Activated T-cell treated with anti-CD3 and anti-CD28 coated beads, Interleukin-2, amount 50 U/mL, for 72 hours (primary cell): ENCODE data around the gene GRIN2C. TPM values are rescaled to one million over a fixed set of nuclear protein-coding genes. Genes with fewer than 3 reads are reported as not detected.

Experiments used
- ATAC-seq, 2 donors: fragments of 150-1000 bp; cut with Tn5 transposase; replicated peaks in 1 of 2; 2 replicates each; pipeline ENCODE4 v1.10.0; 2021; ENCODE audit warnings: moderate library complexity in 2 of 2, mild to moderate bottlenecking in 1 of 2
- DNase-seq, 2 donors: peaks; one replicate each; pipeline ENCODE4 v3.0.0; 2021 to 2022; ENCODE audit warnings: mixed read lengths in 1 of 2
- H3K27ac Mint-ChIP-seq: one replicate; pipeline ENCODE4 v1.8.0; 2022; ENCODE audit warnings: mild to moderate bottlenecking, moderate library complexity, mixed read lengths
- H3K27me3 Mint-ChIP-seq: one replicate; pipeline ENCODE4 v1.8.0; 2022; ENCODE audit warnings: low read depth, mixed read lengths
- H3K36me3 Mint-ChIP-seq, 2 donors: one replicate each; pipeline ENCODE4 v1.8.0; 2022; ENCODE audit warnings: mixed read lengths in 2 of 2, mild to moderate bottlenecking in 1 of 2; ENCODE audit not compliant: insufficient read depth in 2 of 2
- H3K4me1 Mint-ChIP-seq: one replicate; pipeline ENCODE4 v1.8.0; 2022; ENCODE audit warnings: low read depth, mixed read lengths
- H3K4me3 Mint-ChIP-seq, 2 donors: one replicate each; pipeline ENCODE4 v1.8.0; 2022; ENCODE audit warnings: mild to moderate bottlenecking in 2 of 2, mixed read lengths in 2 of 2, moderate library complexity in 2 of 2
- H3K9me3 Mint-ChIP-seq, 2 donors: one replicate each; pipeline ENCODE4 v1.8.0; 2022; ENCODE audit warnings: mixed read lengths in 2 of 2
- total RNA-seq, 2 donors: library from RNA; stranded (reverse); gene quantifications; one replicate each; pipeline ENCODE4 v1.2.3, GENCODE V29; 2022

GRIN2C gene
- total RNA-seq, 2 donors from 2014 or later = 0.14 to 0.37 TPM

- Mint-ChIP-seq H3K36me3 (no peaks in the 10 kb centered on the region), H3K27me3 (peaks cover 78% of the 10 kb centered on the region), H3K9me3 (no peaks in the 10 kb centered on the region), H3K27ac (no peak overlapping the region), H3K4me1 (peaks cover 9% of the 10 kb centered on the region), H3K4me3 (no peak overlapping the region)
- no peak for ATAC-seq
- no peak for DNase-seq
These were observed 3.6 kb downstream of the GRIN2C start for GRCh38 chr17:74856112-74856511.

GRCh38 chr17:74855323-74855722, 4.4 kb downstream of the GRIN2C start:
- Mint-ChIP-seq H3K27ac (no peak overlapping the region), H3K27me3 (peaks cover 81% of the 10 kb centered on the region), H3K36me3 (no peaks in the 10 kb centered on the region), H3K4me3 (no peak overlapping the region), H3K9me3 (no peaks in the 10 kb centered on the region), H3K4me1 (peaks cover 9% of the 10 kb centered on the region)
- no peak for DNase-seq
- ATAC-seq = no peak

DNA sequence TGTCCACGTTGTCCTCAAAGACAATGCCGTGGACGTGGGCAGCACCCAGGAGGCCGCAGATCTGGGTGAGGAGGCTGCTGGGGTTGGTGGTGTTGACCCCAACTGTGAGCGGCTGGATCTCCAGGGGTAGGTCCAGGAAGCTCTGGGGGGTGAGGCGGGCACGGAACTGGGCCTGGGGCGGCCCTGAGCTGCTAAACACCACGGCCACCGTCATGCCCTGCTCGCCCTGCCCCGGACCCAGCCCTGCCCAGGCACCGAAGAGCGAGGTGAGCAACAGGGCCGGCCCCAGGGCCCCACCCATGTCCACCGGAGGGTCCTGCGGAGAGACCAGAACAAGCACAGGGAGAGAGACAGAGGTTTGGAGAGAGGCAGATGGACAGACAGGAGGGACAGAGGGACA, 4.9 kb downstream of the GRIN2C start:
- peaks cover 77% of the 10 kb centered on the region for H3K27me3 Mint-ChIP-seq
- H3K9me3 Mint-ChIP-seq = no peaks in the 10 kb centered on the region
- no peak for ATAC-seq
- H3K4me1 Mint-ChIP-seq = peaks cover 9% of the 10 kb centered on the region
- no peaks in the 10 kb centered on the region for H3K36me3 Mint-ChIP-seq
- no peak overlapping the region for H3K4me3 Mint-ChIP-seq
- no peak overlapping the region for H3K27ac Mint-ChIP-seq
- no peak for DNase-seq

DNA sequence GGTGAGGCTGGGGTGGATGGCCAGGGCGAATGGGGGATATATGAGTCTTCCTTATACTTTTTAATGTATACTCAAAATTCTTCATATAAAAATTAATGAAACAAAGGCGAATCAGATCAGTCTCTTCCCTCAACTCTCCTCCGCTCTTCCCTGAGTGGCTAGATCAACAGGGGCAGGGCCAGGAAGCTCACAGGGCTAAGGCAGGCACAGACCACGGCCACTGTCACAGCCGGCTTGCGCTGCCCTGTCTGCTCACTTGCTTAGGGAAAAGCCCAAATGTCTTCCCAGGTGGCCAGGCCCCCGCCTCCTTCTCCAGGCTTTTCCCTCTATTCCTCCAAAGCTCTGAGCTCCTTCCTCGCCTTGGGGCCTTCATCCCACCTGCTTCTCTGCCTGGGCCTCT, 6.0 kb downstream of the GRIN2C start:
- Mint-ChIP-seq H3K27ac (no peak overlapping the region), H3K4me3 (peak overlapping the region in 1 of 2 donors; percentile 78), H3K9me3 (no peaks in the 10 kb centered on the region), H3K4me1 (peaks cover 9% of the 10 kb centered on the region), H3K27me3 (peaks cover 70% of the 10 kb centered on the region), H3K36me3 (no peaks in the 10 kb centered on the region)
- no peak for DNase-seq
- ATAC-seq = no peak

DNA sequence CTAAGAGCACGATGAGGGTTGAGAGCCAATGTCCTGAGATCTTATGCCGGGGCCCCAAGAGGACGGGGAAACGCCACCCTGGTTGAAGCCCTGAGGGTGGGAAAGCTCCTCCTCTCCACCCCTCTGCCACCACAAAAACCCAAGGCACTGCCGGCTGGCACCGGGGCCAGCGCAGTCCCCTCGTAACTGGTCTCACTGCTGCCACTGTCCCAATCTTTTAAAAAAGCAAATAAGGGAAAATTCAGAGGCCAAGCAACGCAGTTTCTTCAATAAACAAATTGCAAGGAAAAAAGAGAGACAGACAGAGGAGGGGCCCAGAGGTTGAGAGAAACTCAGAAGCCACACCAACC, 6.7 kb downstream of the GRIN2C start:
- Mint-ChIP-seq H3K4me1 (peaks cover 9% of the 10 kb centered on the region), H3K36me3 (no peaks in the 10 kb centered on the region), H3K27me3 (peaks cover 63% of the 10 kb centered on the region), H3K4me3 (peak overlapping the region; percentile 78 to 88), H3K27ac (no peak overlapping the region), H3K9me3 (no peaks in the 10 kb centered on the region)
- ATAC-seq (peak in 1 of 2 donors; percentile 6), DNase-seq (no peak)

- Mint-ChIP-seq H3K36me3 (no peaks in the 10 kb centered on the region), H3K27me3 (peaks cover 57% of the 10 kb centered on the region), H3K27ac (no peak overlapping the region), H3K4me1 (peaks cover 9% of the 10 kb centered on the region), H3K9me3 (no peaks in the 10 kb centered on the region), H3K4me3 (peak overlapping the region; percentile 78 to 88)
- ATAC-seq (peak; percentile 74 to 89), DNase-seq (peak; percentile 61 to 74)
These were observed 7.2 kb downstream of the GRIN2C start for GRCh38 chr17:74852237-74853047.

- no peak overlapping the region for H3K27ac Mint-ChIP-seq
- peaks cover 50% of the 10 kb centered on the region for H3K27me3 Mint-ChIP-seq
- ATAC-seq = no peak
These were observed 8.0 kb downstream of the GRIN2C start for GRCh38 chr17:74851612-74852236.

GRCh38 chr17:74850914-74851313, 8.8 kb downstream of the GRIN2C start:
- ATAC-seq = no peak
- no peak for DNase-seq
- no peaks in the 10 kb centered on the region for H3K9me3 Mint-ChIP-seq
- H3K4me1 Mint-ChIP-seq = peaks cover 9% of the 10 kb centered on the region
- no peaks in the 10 kb centered on the region for H3K36me3 Mint-ChIP-seq
- peaks cover 42% of the 10 kb centered on the region for H3K27me3 Mint-ChIP-seq
- H3K27ac Mint-ChIP-seq = no peak overlapping the region
- H3K4me3 Mint-ChIP-seq = no peak overlapping the region

More at GRCh38 chr17:74851612-74852236, 8.0 kb downstream of the GRIN2C start:
- no peak for DNase-seq
- no peaks in the 10 kb centered on the region for H3K9me3 Mint-ChIP-seq
- no peaks in the 10 kb centered on the region for H3K36me3 Mint-ChIP-seq
- H3K4me1 Mint-ChIP-seq = peaks cover 9% of the 10 kb centered on the region
- no peak overlapping the region for H3K4me3 Mint-ChIP-seq

- Mint-ChIP-seq H3K36me3 (no peaks in the 10 kb centered on the region), H3K9me3 (no peaks in the 10 kb centered on the region), H3K27ac (no peak overlapping the region), H3K27me3 (peaks cover 37% of the 10 kb centered on the region), H3K4me1 (peaks cover 9% of the 10 kb centered on the region), H3K4me3 (no peak overlapping the region)
- ATAC-seq (no peak), DNase-seq (no peak)
These were observed 9.4 kb downstream of the GRIN2C start for GRCh38 chr17:74850310-74850709.

DNA sequence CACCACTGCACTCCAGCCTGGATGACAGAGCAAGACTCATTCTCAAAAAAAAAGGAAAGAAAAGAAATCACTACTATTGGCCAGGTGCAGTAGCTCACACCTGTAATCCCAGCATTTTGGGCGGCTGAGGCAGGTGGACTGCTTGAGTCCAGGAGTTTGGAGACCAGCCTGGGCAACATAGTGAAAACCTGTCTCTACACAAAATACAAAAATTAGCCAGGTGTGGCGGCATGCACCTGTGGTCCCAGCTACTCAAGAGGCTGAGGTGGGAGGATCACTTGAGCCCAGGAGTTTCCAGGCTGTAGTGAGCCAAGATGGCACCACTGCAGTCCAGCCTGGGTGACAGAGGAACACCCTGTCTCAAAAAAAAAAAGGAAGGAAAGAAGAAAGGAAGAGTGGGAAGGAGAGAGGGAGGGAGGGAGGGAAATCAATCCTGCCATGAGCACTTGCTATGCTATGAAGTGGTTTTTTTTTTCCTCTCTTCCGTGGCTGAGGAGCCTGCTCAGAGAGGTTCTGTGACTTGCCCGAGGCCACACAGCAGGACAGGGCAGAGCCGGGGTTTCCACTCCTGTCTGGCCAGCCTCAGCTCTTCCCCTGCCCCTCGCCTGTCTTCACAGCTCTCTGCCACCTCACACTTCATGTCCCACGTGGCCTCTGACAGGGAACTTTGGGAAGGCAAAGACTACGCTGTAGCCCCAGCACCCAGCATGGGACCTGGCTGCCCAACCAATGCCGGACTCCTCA, 10.9 kb downstream of the GRIN2C start:
- no peak for DNase-seq
- Mint-ChIP-seq H3K9me3 (no peaks in the 10 kb centered on the region), H3K27me3 (peaks cover 28% of the 10 kb centered on the region), H3K4me3 (no peak overlapping the region), H3K36me3 (no peaks in the 10 kb centered on the region), H3K4me1 (peaks cover 9% of the 10 kb centered on the region), H3K27ac (no peak overlapping the region)
- no peak for ATAC-seq

GRCh38 chr17:74846621-74847020, 13.1 kb downstream of the GRIN2C start:
- Mint-ChIP-seq H3K27ac (no peak overlapping the region), H3K4me3 (no peak overlapping the region), H3K4me1 (peaks cover under 1% of the 10 kb centered on the region), H3K27me3 (peaks cover 20% of the 10 kb centered on the region), H3K36me3 (no peaks in the 10 kb centered on the region), H3K9me3 (no peaks in the 10 kb centered on the region)
- ATAC-seq (no peak), DNase-seq (no peak)

- Mint-ChIP-seq H3K9me3 (no peaks in the 10 kb centered on the region), H3K4me1 (peaks cover 22% of the 10 kb centered on the region), H3K27ac (no peak overlapping the region), H3K4me3 (no peak overlapping the region), H3K27me3 (peaks cover 17% of the 10 kb centered on the region), H3K36me3 (no peaks in the 10 kb centered on the region)
- ATAC-seq (no peak), DNase-seq (no peak)
These were observed 16.4 kb downstream of the GRIN2C start for GRCh38 chr17:74843352-74843627.

GRCh38 chr17:74842599-74843351, 16.9 kb downstream of the GRIN2C start:
- ATAC-seq = peak; percentile 62 to 73
- no peaks in the 10 kb centered on the region for H3K36me3 Mint-ChIP-seq
- peaks cover 22% of the 10 kb centered on the region for H3K4me1 Mint-ChIP-seq
- no peak overlapping the region for H3K27ac Mint-ChIP-seq
- no peaks in the 10 kb centered on the region for H3K9me3 Mint-ChIP-seq
- H3K27me3 Mint-ChIP-seq = peaks cover 17% of the 10 kb centered on the region
- no peak overlapping the region for H3K4me3 Mint-ChIP-seq
- peak; percentile 48 to 52 for DNase-seq
